Endothelial cell of umbilical vein (primary cell): ENCODE measurements around the gene NFATC1. TPM values are rescaled to one million over a fixed set of nuclear protein-coding genes. Genes with fewer than 3 reads are reported as not detected.

ENCODE experiments used
- BruUV-seq: library from RNA; stranded (reverse); fragments of 400-500 nt; replicated peaks from 2 replicates; lab custom pipeline; 2021; lab: Mats Ljungman, UMichigan
- CTCF ChIA-PET: fragments of 300-600, 350-600 bp; sonication (Branson Sonifier 250); formaldehyde crosslinking; loops from one replicate; lab custom pipeline; 2021; ENCODE audit warnings: antibody characterized with exemption, inconsistent platforms; lab: Charles Lee
- POLR2A ChIA-PET: fragments of 300-600, 350-600 bp; sonication (Branson Sonifier 250); formaldehyde crosslinking; loops from one replicate; lab custom pipeline; 2021; ENCODE audit warnings: antibody characterized with exemption, inconsistent platforms; lab: Charles Lee
- DNase-seq: peaks from one replicate; pipeline ENCODE4 v3.0.0-alpha.2; 2011; ENCODE audit warnings: low read depth, low spot score
- FAIRE-seq: peaks from 2 replicates; lab custom pipeline; 2011; peaks lifted over from hg19 to GRCh38; lab: Jason Lieb, UNC
- H2AFZ ChIP-seq: 2 replicates; pipeline ENCODE4 v1.6.0; 2012; ENCODE audit warnings: low read depth, low read length, control low read depth, inconsistent platforms
- H3K27ac ChIP-seq: 2 replicates; pipeline ENCODE4 v1.5.1; 2011; ENCODE audit warnings: low read depth, mild to moderate bottlenecking, control low read depth, low read length, moderate library complexity; ENCODE audit not compliant: insufficient read depth
- H3K27me3 ChIP-seq, 2 experiments: 2 replicates each; pipeline versions ENCODE4 v1.6.0 to v1.6.1; 2011; ENCODE audit warnings: low read length in 2 of 2, mixed read lengths in 1 of 2; ENCODE audit not compliant: control insufficient read depth in 2 of 2, insufficient read depth in 2 of 2
- H3K36me3 ChIP-seq, 2 experiments: 2 replicates in 1 of 2; 3 replicates in 1 of 2; pipeline ENCODE4 v1.5.1; 2011; ENCODE audit warnings: low read length in 2 of 2, mild to moderate bottlenecking in 1 of 2, moderate library complexity in 1 of 2; ENCODE audit not compliant: control insufficient read depth in 2 of 2, insufficient read depth in 2 of 2; ENCODE audit errors: extremely low read depth in 1 of 2
- H3K4me1 ChIP-seq: 3 replicates; pipeline ENCODE4 v1.5.1; 2011; ENCODE audit warnings: mild to moderate bottlenecking, low read length; ENCODE audit not compliant: control insufficient read depth, insufficient read depth; ENCODE audit errors: extremely low read depth
- H3K4me2 ChIP-seq: 2 replicates; pipeline ENCODE4 v1.6.1; 2011; ENCODE audit warnings: low read length, control low read depth, mixed read lengths; ENCODE audit not compliant: insufficient read depth
- H3K4me3 ChIP-seq, 3 experiments: fragments of 200-600 bp in 1 of 3; sonication (generic), shearing (Covaris generic) in 1 of 3; replicated peaks in 1 of 3; 2 replicates each; pipeline ENCODE4 v1.5.1; 2011 to 2016; ENCODE audit warnings: control low read depth in 3 of 3, low read length in 3 of 3, mild to moderate bottlenecking in 2 of 3, inconsistent platforms in 1 of 3, low read depth in 1 of 3, moderate library complexity in 1 of 3; ENCODE audit not compliant: insufficient read depth in 1 of 3
- H3K79me2 ChIP-seq: 2 replicates; pipeline ENCODE4 v1.6.0; 2012; ENCODE audit warnings: low read length, inconsistent platforms; ENCODE audit not compliant: control insufficient read depth, insufficient read depth
- H3K9ac ChIP-seq: replicated peaks from 2 replicates; pipeline ENCODE3; 2011; ENCODE audit warnings: low read length, control low read depth; ENCODE audit not compliant: insufficient read depth; ENCODE audit errors: extremely low read depth
- H3K9me1 ChIP-seq: replicated peaks from 3 replicates; pipeline ENCODE4 v1.6.0; 2011; ENCODE audit warnings: mild to moderate bottlenecking, low read length; ENCODE audit not compliant: control insufficient read depth, insufficient read depth; ENCODE audit errors: extremely low read depth
- H3K9me3 ChIP-seq: replicated peaks from 2 replicates; pipeline ENCODE4 v1.5.1; 2012; ENCODE audit warnings: low read length, inconsistent platforms; ENCODE audit not compliant: control insufficient read depth, insufficient read depth
- H4K20me1 ChIP-seq: replicated peaks from 2 replicates; pipeline ENCODE3; 2011; ENCODE audit warnings: mild to moderate bottlenecking, low read length; ENCODE audit not compliant: control insufficient read depth, insufficient read depth; ENCODE audit errors: extremely low read depth
- EZH2 ChIP-seq: IDR thresholded peaks from 2 replicates; pipeline ENCODE4 v1.6.1; 2012; ENCODE audit warnings: borderline replicate concordance, low read depth, mild to moderate bottlenecking, moderate library complexity, low read length, inconsistent platforms; ENCODE audit not compliant: severe bottlenecking
- FOS ChIP-seq: IDR thresholded peaks from 2 replicates; pipeline ENCODE4 v1.6.1; 2011; ENCODE audit warnings: mild to moderate bottlenecking, low read length, moderate library complexity, borderline replicate concordance; ENCODE audit not compliant: insufficient read depth
- GATA2 ChIP-seq: IDR thresholded peaks from 2 replicates; pipeline ENCODE4 v1.7.0; 2011; ENCODE audit warnings: low read depth, mild to moderate bottlenecking, moderate library complexity, mixed read lengths, low read length; ENCODE audit not compliant: insufficient read length, insufficient read depth
- JUN ChIP-seq: IDR thresholded peaks from 2 replicates; pipeline ENCODE4 v1.6.1; 2011; ENCODE audit warnings: borderline replicate concordance, low read depth; ENCODE audit not compliant: insufficient read length, insufficient read depth
- MAX ChIP-seq: IDR thresholded peaks from 2 replicates; pipeline ENCODE4 v1.6.1; 2011; ENCODE audit not compliant: insufficient read depth, insufficient read length
- MYC ChIP-seq: IDR thresholded peaks from one replicate; pipeline ENCODE4 v1.6.1; 2011; ENCODE audit warnings: mild to moderate bottlenecking, low read depth, low read length
- POLR2A ChIP-seq: IDR thresholded peaks from 2 replicates; pipeline ENCODE4 v1.6.1; 2012; ENCODE audit warnings: low read depth, mild to moderate bottlenecking, control low read depth, low read length
- POLR2AphosphoS5 ChIP-seq: IDR thresholded peaks from 2 replicates; pipeline ENCODE4 v1.6.1; 2012; ENCODE audit warnings: low read depth, mild to moderate bottlenecking, control low read depth, low read length, moderate library complexity; ENCODE audit not compliant: insufficient read depth
- dilution Hi-C: fragments of 300-500 bp; cut with MboI; formaldehyde crosslinking; loops from one replicate; pipeline ENCODE4 v1.15.0; 2019; ENCODE audit warnings: low sequenced_read_pairs; ENCODE audit not compliant: extremely low pct_ligation_motif_present
- intact Hi-C: fragments of 100-400 bp; cut with micrococcal nuclease; formaldehyde crosslinking; loops from one replicate; pipeline ENCODE4 v1.10.0; 2022
- polyA plus RNA-seq, 4 experiments: library from polyadenylated mRNA; depleted of rRNA in 3 of 4; stranded (reverse) in 3 of 4; unstranded in 1 of 4; fragments of >200 nt; gene quantifications; 2 replicates each; pipeline versions ENCODE4 v1.2.1 to v1.2.3, GENCODE V29; 2011 to 2012; ENCODE audit warnings: missing spikeins in 1 of 4
- total RNA-seq: library from RNA; stranded (reverse); gene quantifications from 2 replicates; pipeline ENCODE4 v1.2.3, GENCODE V29; 2021
- TF ChIP-seq, protein P1 (sequence below), 2 donors: IDR thresholded peaks; 1 replicate in 1 of 2; 2 replicates in 1 of 2; pipeline ENCODE4 v1.5.1; 2011; ENCODE audit warnings: low read length in 2 of 2, mild to moderate bottlenecking in 2 of 2, moderate library complexity in 2 of 2, control low read depth in 1 of 2, inconsistent platforms in 1 of 2, low read depth in 1 of 2; ENCODE audit not compliant: insufficient read depth in 1 of 2; ENCODE audit errors: extremely low read depth in 1 of 2

NFATC1 gene
- total and polyA plus RNA-seq, 2 donors (not counting 3 experiments of a cell fraction or from before 2014, with no cell fraction given), result 11.1 to 30.0 TPM

DNA sequence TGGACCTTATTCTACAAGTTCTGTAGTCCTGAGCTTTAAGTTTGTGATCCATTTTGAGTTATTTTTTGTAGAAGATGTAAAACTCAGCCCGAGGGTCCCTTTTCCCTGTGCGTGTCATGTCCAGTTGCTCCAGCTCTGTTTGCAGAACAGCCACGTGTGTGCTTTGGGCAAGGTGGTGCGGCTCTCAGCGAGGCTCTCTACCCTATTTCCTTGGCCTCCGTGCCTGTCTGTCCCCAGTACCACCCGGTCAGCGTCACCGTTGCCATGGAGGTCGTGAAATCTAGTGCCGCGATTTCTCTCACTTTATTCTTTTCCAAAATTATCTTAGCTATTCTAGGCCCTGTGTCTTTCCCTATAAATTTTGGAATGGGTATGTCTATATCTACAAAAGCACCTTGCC is 142.9 kb downstream of the NFATC1 start:
- Histone ChIP-seq H3K9me1 (no peaks in the 10 kb centered on the region), H3K79me2 (no peaks in the 10 kb centered on the region), H3K27ac (no peak overlapping the region), H3K36me3 (no peaks in the 10 kb centered on the region), H3K9ac (no peak overlapping the region), H3K27me3 (peaks cover 1 to 6% of the 10 kb centered on the region in 2 experiments), H4K20me1 (no peaks in the 10 kb centered on the region), H2AFZ (no peak overlapping the region), H3K4me3 (no peak overlapping the region), H3K4me1 (no peaks in the 10 kb centered on the region), H3K9me3 (no peaks in the 10 kb centered on the region), H3K4me2 (no peak overlapping the region)
- CTCF ChIA-PET, result interaction anchor here (1.0 to 1.4 kb wide), 2 partner anchors 8 to 160 kb away, joined by 3 to 4 read pairs; no protein-coding TSS in a partner anchor
- DNase-seq (no peak), FAIRE-seq (no peak)
- no peak for TF ChIP-seq POLR2A
- no peak for TF ChIP-seq POLR2AphosphoS5
- no peak for TF ChIP-seq GATA2
- no peak for TF ChIP-seq FOS
- TF ChIP-seq MYC, result no peak
- TF ChIP-seq EZH2, result no peak
- no peak for TF ChIP-seq MAX
- TF ChIP-seq, protein P1, sequence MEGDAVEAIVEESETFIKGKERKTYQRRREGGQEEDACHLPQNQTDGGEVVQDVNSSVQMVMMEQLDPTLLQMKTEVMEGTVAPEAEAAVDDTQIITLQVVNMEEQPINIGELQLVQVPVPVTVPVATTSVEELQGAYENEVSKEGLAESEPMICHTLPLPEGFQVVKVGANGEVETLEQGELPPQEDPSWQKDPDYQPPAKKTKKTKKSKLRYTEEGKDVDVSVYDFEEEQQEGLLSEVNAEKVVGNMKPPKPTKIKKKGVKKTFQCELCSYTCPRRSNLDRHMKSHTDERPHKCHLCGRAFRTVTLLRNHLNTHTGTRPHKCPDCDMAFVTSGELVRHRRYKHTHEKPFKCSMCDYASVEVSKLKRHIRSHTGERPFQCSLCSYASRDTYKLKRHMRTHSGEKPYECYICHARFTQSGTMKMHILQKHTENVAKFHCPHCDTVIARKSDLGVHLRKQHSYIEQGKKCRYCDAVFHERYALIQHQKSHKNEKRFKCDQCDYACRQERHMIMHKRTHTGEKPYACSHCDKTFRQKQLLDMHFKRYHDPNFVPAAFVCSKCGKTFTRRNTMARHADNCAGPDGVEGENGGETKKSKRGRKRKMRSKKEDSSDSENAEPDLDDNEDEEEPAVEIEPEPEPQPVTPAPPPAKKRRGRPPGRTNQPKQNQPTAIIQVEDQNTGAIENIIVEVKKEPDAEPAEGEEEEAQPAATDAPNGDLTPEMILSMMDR (IDR thresholded peaks at IDR 0.05; ENCODE audit: extremely low read depth in 1 of 2, insufficient read depth in 1 of 2, low read depth in 1 of 2, low read length in 2 of 2), result no peak
- no peak for TF ChIP-seq JUN
- intact Hi-C loops (no loop called here), dilution Hi-C loops (no loop called here)
- POLR2A ChIA-PET, result no interaction called here
- no TSS peak for BruUV-seq
